GM12873 (cell line): ENCODE results near the gene ERMAP.

Source experiments
- TF ChIP-seq, protein P1 (sequence below): IDR thresholded peaks from 2 replicates; pipeline ENCODE4 v1.5.1; 2012; ENCODE audit warnings: low read depth, mild to moderate bottlenecking, moderate library complexity, low read length, control low read depth; ENCODE audit not compliant: insufficient read depth; ENCODE audit errors: missing control alignments

ERMAP gene

DNA sequence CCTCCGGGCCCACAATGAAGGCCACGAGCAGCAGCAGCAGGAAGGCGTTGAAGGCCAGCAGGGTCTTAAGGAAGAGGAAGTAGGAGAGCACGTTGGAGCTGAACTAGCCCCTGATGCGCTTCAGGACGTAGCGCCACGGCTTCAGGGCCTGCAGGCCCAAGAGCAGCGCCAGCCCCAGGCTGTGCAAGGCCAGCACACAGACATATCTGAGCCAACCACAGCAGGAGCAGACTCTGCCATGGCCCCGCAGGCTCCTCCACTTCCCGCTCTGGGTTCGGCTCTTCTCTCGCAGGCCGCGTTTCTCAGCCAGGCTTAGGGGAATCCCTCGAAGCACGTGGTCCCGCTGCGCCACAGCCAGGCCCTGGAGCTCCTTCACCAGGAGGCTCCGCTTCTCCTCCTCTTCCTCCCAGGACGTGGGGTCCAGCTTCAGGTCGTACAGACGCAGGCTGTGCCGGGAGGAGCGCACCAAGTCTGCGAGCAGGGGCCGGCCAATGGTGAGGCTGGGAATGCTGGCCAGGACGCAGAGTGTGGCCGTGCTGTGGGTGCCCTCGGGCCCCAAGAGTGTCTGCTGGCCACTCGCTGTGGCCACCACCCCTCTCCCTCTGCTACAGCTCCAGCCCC is 71.2 kb downstream of the ERMAP start:
- TF ChIP-seq, protein P1, sequence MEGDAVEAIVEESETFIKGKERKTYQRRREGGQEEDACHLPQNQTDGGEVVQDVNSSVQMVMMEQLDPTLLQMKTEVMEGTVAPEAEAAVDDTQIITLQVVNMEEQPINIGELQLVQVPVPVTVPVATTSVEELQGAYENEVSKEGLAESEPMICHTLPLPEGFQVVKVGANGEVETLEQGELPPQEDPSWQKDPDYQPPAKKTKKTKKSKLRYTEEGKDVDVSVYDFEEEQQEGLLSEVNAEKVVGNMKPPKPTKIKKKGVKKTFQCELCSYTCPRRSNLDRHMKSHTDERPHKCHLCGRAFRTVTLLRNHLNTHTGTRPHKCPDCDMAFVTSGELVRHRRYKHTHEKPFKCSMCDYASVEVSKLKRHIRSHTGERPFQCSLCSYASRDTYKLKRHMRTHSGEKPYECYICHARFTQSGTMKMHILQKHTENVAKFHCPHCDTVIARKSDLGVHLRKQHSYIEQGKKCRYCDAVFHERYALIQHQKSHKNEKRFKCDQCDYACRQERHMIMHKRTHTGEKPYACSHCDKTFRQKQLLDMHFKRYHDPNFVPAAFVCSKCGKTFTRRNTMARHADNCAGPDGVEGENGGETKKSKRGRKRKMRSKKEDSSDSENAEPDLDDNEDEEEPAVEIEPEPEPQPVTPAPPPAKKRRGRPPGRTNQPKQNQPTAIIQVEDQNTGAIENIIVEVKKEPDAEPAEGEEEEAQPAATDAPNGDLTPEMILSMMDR: no peak

DNA sequence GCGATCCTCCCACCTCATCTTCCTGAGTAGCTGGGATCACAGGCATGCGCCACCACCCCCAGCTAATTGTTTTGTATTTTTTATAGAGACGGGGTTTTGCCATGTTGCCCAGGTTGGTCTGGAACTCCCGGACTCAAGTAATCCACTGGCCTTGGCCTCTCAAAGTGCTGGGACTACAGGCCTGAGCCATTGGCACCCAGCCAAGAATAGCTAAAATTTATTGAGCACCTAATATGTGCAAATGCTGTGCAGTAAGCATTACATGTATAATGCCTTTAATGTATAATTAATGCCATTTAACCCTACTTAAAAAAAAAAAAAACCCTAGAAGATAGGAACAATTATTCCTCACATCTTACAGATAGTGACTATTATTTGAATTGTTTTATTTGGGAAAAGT is 72.3 kb downstream of the ERMAP start:
- TF ChIP-seq, protein P1: no peak

DNA sequence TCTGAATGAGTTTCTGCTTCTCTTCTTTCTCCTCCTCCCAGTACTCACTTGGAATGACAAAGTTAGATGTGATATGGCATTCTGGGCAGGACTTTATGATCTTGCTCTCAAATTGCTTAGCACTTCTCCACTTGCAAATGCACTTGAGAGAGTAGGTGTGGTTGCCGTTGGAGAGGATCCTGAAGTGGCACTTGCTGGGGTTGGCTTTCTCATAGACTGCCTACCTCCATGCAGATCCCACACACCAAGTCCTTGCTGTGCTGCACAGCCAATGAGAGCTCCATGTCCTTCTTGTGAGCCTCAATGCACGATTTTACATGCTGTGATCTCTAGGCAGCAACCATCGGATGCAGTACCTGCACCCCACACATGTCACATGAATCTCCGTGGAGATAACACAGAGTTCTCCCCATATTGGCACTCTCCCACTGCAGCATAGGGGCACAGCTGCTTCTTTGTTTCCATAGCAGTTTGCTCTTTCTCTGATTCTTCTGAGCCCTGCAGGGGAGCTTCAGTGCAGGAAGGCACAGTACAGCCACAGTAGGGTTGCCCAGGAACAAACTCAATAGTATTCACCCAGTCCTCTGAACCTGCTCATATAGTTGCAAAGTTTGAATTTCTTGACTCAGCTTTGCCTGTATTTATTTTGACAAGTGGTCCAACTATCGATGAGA is 74.7 kb downstream of the ERMAP start:
- TF ChIP-seq, protein P1: no peak
